H1 (cell line): ENCODE measurements around the gene RNF126. TPM values are rescaled to one million over a fixed set of nuclear protein-coding genes. Genes with fewer than 3 reads are reported as not detected.

Experiments used
- ASH2L ChIP-seq: fragments of 200-600, 300-600 bp; sonication (generic); IDR thresholded peaks from one replicate; pipeline ENCODE4 v1.7.1; 2017; ENCODE audit warnings: low read length
- BCL11A ChIP-seq, 2 experiments: IDR thresholded peaks; one replicate each; pipeline ENCODE4 v1.6.1; 2011; ENCODE audit warnings: low read depth in 2 of 2, low read length in 2 of 2, mild to moderate bottlenecking in 2 of 2
- BRCA1 ChIP-seq: IDR thresholded peaks from 2 replicates; pipeline ENCODE4 v1.6.1; 2012; ENCODE audit warnings: low read depth, low read length, improper control_type of control experiment
- CBX5 ChIP-seq: fragments of 300-800, 300-1000 bp; sonication (generic); IDR thresholded peaks from 2 replicates; pipeline ENCODE4 v1.7.1; 2016; ENCODE audit warnings: antibody characterized with exemption, low read length, low read depth
- CBX8 ChIP-seq: fragments of 300-800, 300-1000 bp; sonication (generic); IDR thresholded peaks from 2 replicates; pipeline ENCODE4 v1.7.1; 2016; ENCODE audit warnings: low read depth, low read length, borderline replicate concordance
- CEBPB ChIP-seq: IDR thresholded peaks from 2 replicates; pipeline ENCODE4 v1.6.1; 2012; ENCODE audit warnings: low read depth, low read length
- CHD7 ChIP-seq: fragments of 300-600 bp; sonication (generic); IDR thresholded peaks from 2 replicates; pipeline ENCODE4 v1.7.1; 2012; ENCODE audit warnings: low read length, moderate library complexity, mild to moderate bottlenecking, inconsistent platforms; ENCODE audit not compliant: insufficient replicate concordance
- CTBP2 ChIP-seq: IDR thresholded peaks from 2 replicates; pipeline ENCODE4 v1.7.0; 2011; ENCODE audit warnings: borderline replicate concordance, mild to moderate bottlenecking, moderate library complexity, mixed read lengths, low read length; ENCODE audit not compliant: insufficient read depth, insufficient read length
- HDAC2 ChIP-seq, 2 experiments: fragments of 300-600 bp in 1 of 2; sonication (generic) in 1 of 2; IDR thresholded peaks; 2 replicates each; pipeline ENCODE4 v1.6.1; 2011 to 2012; ENCODE audit warnings: low read depth in 2 of 2, low read length in 2 of 2, mild to moderate bottlenecking in 2 of 2, moderate library complexity in 2 of 2, borderline replicate concordance in 1 of 2, inconsistent platforms in 1 of 2
- SP1 ChIP-seq: IDR thresholded peaks from 2 replicates; pipeline ENCODE4 v1.6.1; 2011; ENCODE audit warnings: low read depth, low read length
- polyA plus RNA-seq, 7 experiments: library from polyadenylated mRNA; depleted of rRNA in 3 of 7; stranded (reverse) in 5 of 7; unstranded in 2 of 7; fragments of >200 nt in 5 of 7; fragments of 200-250 nt in 2 of 7; gene quantifications; 1 replicate in 5 of 7; 2 replicates in 1 of 7; 4 replicates in 1 of 7; pipeline versions ENCODE4 v1.2.1 to v1.2.3, GENCODE V29; 2011 to 2013; ENCODE audit warnings: missing spikeins in 2 of 7, mixed read lengths in 2 of 7
- total RNA-seq: library from RNA; stranded (reverse); fragmentation: NEBNext Ultra II Directional; extraction: Animal tissue kit (Norgen Biotek cat#: 25700); gene quantifications from 2 replicates; pipeline ENCODE4 v1.2.1, GENCODE V29; 2021

RNF126 gene
- total and polyA plus RNA-seq, 2 of the 8 experiments (the other 6 are each of a cell fraction or from before 2014, with no cell fraction given), result 21.8 to 68.0 TPM

- TF ChIP-seq CHD7 (no peak), CEBPB (no peak), CBX5 (no peak), CBX8 (no peak), CTBP2 (no peak), ASH2L (no peak), HDAC2 (IDR thresholded peaks at IDR 0.05; ENCODE audit: borderline replicate concordance in 1 of 2, low read depth in 2 of 2, low read length in 2 of 2) (no peak), BCL11A (IDR thresholded peaks at IDR 0.05; ENCODE audit: low read depth in 2 of 2, low read length in 2 of 2) (no peak), BRCA1 (no peak), SP1 (no peak)
Measured at GRCh38 chr19:652467-653389, 10.3 kb downstream of the RNF126 start (continued).
